IMR-90 (cell line): ENCODE data around the gene FSTL5. TPM values are rescaled to one million over a fixed set of nuclear protein-coding genes. Genes with fewer than 3 reads are reported as not detected.

Experiments
- ATAC-seq: fragments of 200-7000 bp; cut with Tn5 transposase; 2 replicates; pipeline ENCODE4 v1.9.1; 2020; ENCODE audit warnings: low read depth, mild to moderate bottlenecking, moderate library complexity
- BruUV-seq: library from RNA; stranded (reverse); fragments of 400-500 nt; replicated peaks from 2 replicates; lab custom pipeline; 2021; lab: Mats Ljungman, UMichigan
- CTCF ChIA-PET: fragments of 300-600 bp; formaldehyde crosslinking; extraction: SDS; loops from one replicate; lab custom pipeline; 2021; ENCODE audit warnings: antibody characterized with exemption; lab: Yijun Ruan, JAX
- POLR2A ChIA-PET: fragments of 300-600 bp; sonication (Branson Sonifier 250); formaldehyde crosslinking; loops from one replicate; lab custom pipeline; 2022; ENCODE audit warnings: antibody characterized with exemption; ENCODE audit not compliant: unreplicated experiment; lab: Charles Lee
- DNase-seq: peaks from one replicate; pipeline ENCODE4 v3.0.0; 2013
- H2AFZ ChIP-seq: replicated peaks from 2 replicates; pipeline ENCODE3; 2013; ENCODE audit warnings: low read length, mild to moderate bottlenecking; ENCODE audit not compliant: poor library complexity
- H2AK5ac ChIP-seq: 2 replicates; pipeline ENCODE4 v1.6.1; 2013; ENCODE audit warnings: low read depth, low read length, inconsistent platforms
- H2AK9ac ChIP-seq: replicated peaks from 2 replicates; pipeline ENCODE3; 2013; ENCODE audit warnings: mild to moderate bottlenecking, low read depth, low read length, moderate library complexity; ENCODE audit not compliant: poor library complexity
- H2BK120ac ChIP-seq: 2 replicates; pipeline ENCODE4 v1.6.1; 2013; ENCODE audit warnings: low read depth, low read length, inconsistent platforms
- H2BK15ac ChIP-seq: 3 replicates; pipeline ENCODE4 v1.6.1; 2013; ENCODE audit warnings: low read depth, low read length, inconsistent platforms
- H2BK20ac ChIP-seq: 2 replicates; pipeline ENCODE4 v1.6.1; 2013; ENCODE audit warnings: low read depth, mild to moderate bottlenecking, inconsistent platforms, low read length, moderate library complexity
- H2BK5ac ChIP-seq: 2 replicates; pipeline ENCODE4 v1.6.1; 2013; ENCODE audit warnings: mild to moderate bottlenecking, low read depth, low read length, inconsistent platforms; ENCODE audit not compliant: poor library complexity, severe bottlenecking
- H3K14ac ChIP-seq: replicated peaks from 2 replicates; pipeline ENCODE4 v1.6.1; 2013; ENCODE audit warnings: low read depth, low read length, inconsistent platforms
- H3K18ac ChIP-seq: 2 replicates; pipeline ENCODE4 v1.6.1; 2013; ENCODE audit warnings: low read depth, low read length, control low read depth
- H3K23ac ChIP-seq: 2 replicates; pipeline ENCODE4 v1.6.1; 2013; ENCODE audit warnings: low read depth, low read length, inconsistent platforms
- H3K27ac ChIP-seq: 2 replicates; pipeline ENCODE4 v1.5.1; 2013; ENCODE audit warnings: mild to moderate bottlenecking, control low read depth, low read length; ENCODE audit not compliant: insufficient read depth
- H3K27me3 ChIP-seq: 2 replicates; pipeline ENCODE4 v1.6.1; 2013; ENCODE audit warnings: low read length; ENCODE audit not compliant: control insufficient read depth, insufficient read depth
- H3K36me3 ChIP-seq: 2 replicates; pipeline ENCODE4 v1.6.1; 2013; ENCODE audit warnings: low read length, mixed read lengths; ENCODE audit not compliant: control insufficient read depth, insufficient read depth
- H3K4ac ChIP-seq: 2 replicates; pipeline ENCODE4 v1.6.1; 2013; ENCODE audit warnings: low read depth, low read length, inconsistent platforms
- H3K4me1 ChIP-seq: 2 replicates; pipeline ENCODE4 v1.6.1; 2013; ENCODE audit warnings: low read length, mixed read lengths; ENCODE audit not compliant: control insufficient read depth, insufficient read depth
- H3K4me2 ChIP-seq: 2 replicates; pipeline ENCODE4 v1.6.1; 2013; ENCODE audit warnings: low read depth, mild to moderate bottlenecking, control low read depth, low read length, moderate library complexity
- H3K4me3 ChIP-seq: 2 replicates; pipeline ENCODE4 v1.5.1; 2013; ENCODE audit warnings: low read depth, mild to moderate bottlenecking, control low read depth, low read length, moderate library complexity; ENCODE audit not compliant: insufficient read depth
- H3K56ac ChIP-seq: 2 replicates; pipeline ENCODE4 v1.6.1; 2013; ENCODE audit warnings: low read length, inconsistent platforms; ENCODE audit not compliant: insufficient read depth; ENCODE audit errors: extremely low read depth
- H3K79me1 ChIP-seq, 2 experiments: 2 replicates each; pipeline ENCODE4 v1.6.1; 2013; ENCODE audit warnings: low read length in 2 of 2, inconsistent platforms in 1 of 2, low read depth in 1 of 2
- H3K9ac ChIP-seq: 2 replicates; pipeline ENCODE4 v1.6.1; 2013; ENCODE audit warnings: low read depth, low read length, control low read depth
- H3K9me1 ChIP-seq: 2 replicates; pipeline ENCODE4 v1.6.1; 2013; ENCODE audit warnings: low read length, inconsistent platforms; ENCODE audit not compliant: insufficient read depth
- H3K9me3 ChIP-seq: 2 replicates; pipeline ENCODE4 v1.6.1; 2013; ENCODE audit warnings: low read length; ENCODE audit not compliant: control insufficient read depth, insufficient read depth
- H4K20me1 ChIP-seq: 2 replicates; pipeline ENCODE4 v1.6.1; 2013; ENCODE audit warnings: low read length, inconsistent platforms; ENCODE audit not compliant: insufficient read depth
- H4K5ac ChIP-seq: 2 replicates; pipeline ENCODE4 v1.6.1; 2013; ENCODE audit warnings: mild to moderate bottlenecking, low read depth, low read length, control low read depth
- H4K8ac ChIP-seq, 2 experiments: 2 replicates each; pipeline ENCODE4 v1.6.1; 2013; ENCODE audit warnings: low read depth in 2 of 2, low read length in 2 of 2, control low read depth in 1 of 2, inconsistent platforms in 1 of 2
- H4K91ac ChIP-seq: 2 replicates; pipeline ENCODE4 v1.6.1; 2013; ENCODE audit warnings: low read depth, low read length, inconsistent platforms; ENCODE audit not compliant: insufficient read depth
- BHLHE40 ChIP-seq: fragments of 150-350 bp; IDR thresholded peaks from 2 replicates; pipeline ENCODE4 v1.6.1; 2016; ENCODE audit warnings: mild to moderate bottlenecking, low read depth, low read length
- CEBPB ChIP-seq: IDR thresholded peaks from 2 replicates; pipeline ENCODE4 v1.6.1; 2012; ENCODE audit warnings: low read depth, low read length, improper control_type of control experiment
- CHD1 ChIP-seq: IDR thresholded peaks from 2 replicates; pipeline ENCODE4 v1.6.1; 2012; ENCODE audit warnings: low read depth, low read length, improper control_type of control experiment
- ELK1 ChIP-seq: fragments of 150-350 bp; IDR thresholded peaks from 2 replicates; pipeline ENCODE4 v1.6.1; 2016; ENCODE audit warnings: low read depth, mild to moderate bottlenecking, low read length, moderate library complexity, borderline replicate concordance
- FOS ChIP-seq: fragments of 150-350 bp; IDR thresholded peaks from 2 replicates; pipeline ENCODE4 v1.6.1; 2016; ENCODE audit warnings: low read depth, low read length
- MAFK ChIP-seq: IDR thresholded peaks from 2 replicates; pipeline ENCODE4 v1.6.1; 2012; ENCODE audit warnings: low read depth, low read length, improper control_type of control experiment
- MAZ ChIP-seq: IDR thresholded peaks from 2 replicates; pipeline ENCODE4 v1.6.1; 2012; ENCODE audit warnings: low read depth, mild to moderate bottlenecking, low read length, improper control_type of control experiment, moderate library complexity, borderline replicate concordance
- MXI1 ChIP-seq: IDR thresholded peaks from 2 replicates; pipeline ENCODE4 v1.6.1; 2012; ENCODE audit warnings: low read depth, mild to moderate bottlenecking, low read length, moderate library complexity, borderline replicate concordance
- NFE2L2 ChIP-seq: fragments of 150-350 bp; IDR thresholded peaks from 2 replicates; pipeline ENCODE4 v1.6.1; 2016; ENCODE audit warnings: low read depth, mild to moderate bottlenecking, low read length
- POLR2A ChIP-seq: IDR thresholded peaks from 2 replicates; pipeline ENCODE4 v1.6.1; 2012; ENCODE audit warnings: mild to moderate bottlenecking, low read depth, low read length
- RAD21 ChIP-seq: IDR thresholded peaks from 2 replicates; pipeline ENCODE4 v1.6.1; 2012; ENCODE audit warnings: low read length, improper control_type of control experiment
- RCOR1 ChIP-seq: IDR thresholded peaks from 2 replicates; pipeline ENCODE4 v1.6.1; 2012; ENCODE audit warnings: mild to moderate bottlenecking, low read length, improper control_type of control experiment; ENCODE audit not compliant: insufficient replicate concordance
- RFX5 ChIP-seq: IDR thresholded peaks from 2 replicates; pipeline ENCODE4 v1.8.0; 2012; ENCODE audit warnings: low read depth, mild to moderate bottlenecking, low read length, moderate library complexity
- SMC3 ChIP-seq: fragments of 150-350 bp; IDR thresholded peaks from 2 replicates; pipeline ENCODE4 v1.6.1; 2016; ENCODE audit warnings: low read depth, mild to moderate bottlenecking, antibody characterized with exemption, low read length, moderate library complexity
- WGBS, 2 experiments: methylation state at CpG; one replicate each; pipeline versions ENCODE4 v1.1.5 to v1.1.7; 2013; ENCODE audit warnings: missing lambda C conversion rate in 2 of 2; ENCODE audit not compliant: insufficient read length in 1 of 2; ENCODE audit errors: extremely low coverage in 2 of 2; 5-methylcytosine and 5-hydroxymethylcytosine counted together
- dilution Hi-C: fragments of 300-500 bp; cut with HindIII; formaldehyde crosslinking; loops from one replicate; pipeline ENCODE4 v1.14.3; 2018; ENCODE audit warnings: low sequenced_read_pairs; ENCODE audit not compliant: unreplicated experiment
- in situ Hi-C: fragments of 300-500 bp; cut with MboI; formaldehyde crosslinking; loops from 3 replicates; pipeline ENCODE4 v1.14.3; 2019; ENCODE audit warnings: low sequenced_read_pairs, inconsistent platforms, mixed read lengths
- intact Hi-C: fragments of 100-400 bp; cut with micrococcal nuclease; formaldehyde crosslinking; loops from 2 replicates; pipeline ENCODE4 v1.10.0; 2022
- polyA plus RNA-seq, 3 experiments: library from polyadenylated mRNA; depleted of rRNA; stranded (reverse); fragments of >200 nt; gene quantifications; 2 replicates each; pipeline ENCODE4 v1.2.3, GENCODE V29; 2012; ENCODE audit warnings: low replicate concordance in 1 of 3
- total RNA-seq: library from RNA; depleted of rRNA; stranded (reverse); fragments of >200 nt; gene quantifications from 2 replicates; pipeline ENCODE4 v1.2.3, GENCODE V29; 2012
- TF ChIP-seq, protein P1 (sequence below): conservative IDR thresholded peaks from 2 replicates; pipeline ENCODE4 v1.5.1; 2012; ENCODE audit warnings: mild to moderate bottlenecking, low read depth, low read length, improper control_type of control experiment
- TF ChIP-seq, protein P2 (sequence below): fragments of 150-350 bp; IDR thresholded peaks from 2 replicates; pipeline ENCODE4 v1.6.1; 2017; ENCODE audit warnings: mild to moderate bottlenecking, antibody characterized with exemption, low read length, low read depth

The FSTL5 gene
- total and polyA plus RNA-seq, 2 of the 4 experiments (the other 2 are of a cell fraction), result under 0.01 TPM; not detected in 1

DNA sequence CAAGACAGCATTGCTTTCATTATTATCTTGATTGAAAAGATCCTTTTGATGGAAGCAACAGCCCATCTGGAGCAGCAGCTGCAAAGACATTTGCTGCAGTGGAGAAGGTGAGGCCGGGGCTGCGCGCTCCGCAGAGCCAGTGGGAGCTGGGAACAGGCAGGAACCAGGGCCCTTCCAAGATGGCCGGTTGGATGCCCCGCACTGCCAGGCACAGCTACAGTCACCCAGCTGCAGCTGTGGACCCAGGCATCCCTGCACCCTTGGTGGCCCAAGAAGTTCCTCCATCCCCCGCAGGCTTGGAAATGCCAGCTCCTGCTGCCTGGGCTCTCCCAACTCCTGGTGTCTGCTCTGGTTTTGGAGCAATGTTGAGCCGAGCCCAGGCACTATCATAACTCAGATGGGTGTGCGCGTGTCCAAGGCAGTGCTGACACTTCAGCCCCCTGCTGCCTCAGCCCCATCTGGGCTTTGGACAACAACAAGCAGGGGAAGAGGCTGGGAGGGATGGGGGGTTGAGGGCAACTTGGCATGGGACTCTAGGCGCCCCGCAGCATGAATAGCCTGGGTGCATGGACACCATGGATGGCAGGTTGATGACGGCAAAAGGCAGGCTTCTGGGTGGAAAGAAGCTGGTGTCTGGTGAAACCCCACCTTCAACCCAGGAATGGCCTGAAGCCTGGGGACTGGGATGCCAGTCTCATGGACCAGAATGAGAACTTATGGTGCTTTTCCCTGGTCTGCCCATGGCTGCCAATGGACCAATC is 371.8 kb downstream of the FSTL5 start:
- no peak overlapping the region for H2AFZ ChIP-seq
- no peaks in the 10 kb centered on the region for H3K27me3 ChIP-seq
- no peak overlapping the region for H3K4me2 ChIP-seq
- H3K9ac ChIP-seq, result no peak overlapping the region
- H3K4me3 ChIP-seq, result no peak overlapping the region
- H4K91ac ChIP-seq, result no peak overlapping the region
- no peak overlapping the region for H2BK15ac ChIP-seq
- ChIA-PET POLR2A (no interaction called here), CTCF (no interaction called here)
- dilution Hi-C loops, result no loop called here
- no peak for ATAC-seq
- H2BK20ac ChIP-seq, result no peak overlapping the region
- no peak overlapping the region for H4K8ac ChIP-seq
- peaks cover 8% of the 10 kb centered on the region for H3K9me3 ChIP-seq
- H3K23ac ChIP-seq, result no peak overlapping the region
- no peak overlapping the region for H3K18ac ChIP-seq
- 88% methylated on average over 4 of the region's 13 CpGs; no CpG with 5 or more reads in 1 of the 2 experiments for WGBS, 2 experiments
- intact Hi-C loops, result no loop called here
- H2BK5ac ChIP-seq, result no peak overlapping the region
- H3K4ac ChIP-seq, result no peak overlapping the region
- H2AK5ac ChIP-seq, result no peak overlapping the region
- in situ Hi-C loops, result no loop called here
- no peaks in the 10 kb centered on the region for H4K20me1 ChIP-seq
- H2AK9ac ChIP-seq, result no peak overlapping the region
- H3K56ac ChIP-seq, result no peak overlapping the region
- H3K9me1 ChIP-seq, result no peaks in the 10 kb centered on the region
- no peak overlapping the region for H4K5ac ChIP-seq
- no peak for DNase-seq
- H3K36me3 ChIP-seq, result no peaks in the 10 kb centered on the region
- H3K14ac ChIP-seq, result no peak overlapping the region
- H3K27ac ChIP-seq, result no peak overlapping the region
- H2BK120ac ChIP-seq, result no peak overlapping the region
- TF ChIP-seq SMC3, result no peak
- no peak for TF ChIP-seq BHLHE40
- TF ChIP-seq, protein P1, sequence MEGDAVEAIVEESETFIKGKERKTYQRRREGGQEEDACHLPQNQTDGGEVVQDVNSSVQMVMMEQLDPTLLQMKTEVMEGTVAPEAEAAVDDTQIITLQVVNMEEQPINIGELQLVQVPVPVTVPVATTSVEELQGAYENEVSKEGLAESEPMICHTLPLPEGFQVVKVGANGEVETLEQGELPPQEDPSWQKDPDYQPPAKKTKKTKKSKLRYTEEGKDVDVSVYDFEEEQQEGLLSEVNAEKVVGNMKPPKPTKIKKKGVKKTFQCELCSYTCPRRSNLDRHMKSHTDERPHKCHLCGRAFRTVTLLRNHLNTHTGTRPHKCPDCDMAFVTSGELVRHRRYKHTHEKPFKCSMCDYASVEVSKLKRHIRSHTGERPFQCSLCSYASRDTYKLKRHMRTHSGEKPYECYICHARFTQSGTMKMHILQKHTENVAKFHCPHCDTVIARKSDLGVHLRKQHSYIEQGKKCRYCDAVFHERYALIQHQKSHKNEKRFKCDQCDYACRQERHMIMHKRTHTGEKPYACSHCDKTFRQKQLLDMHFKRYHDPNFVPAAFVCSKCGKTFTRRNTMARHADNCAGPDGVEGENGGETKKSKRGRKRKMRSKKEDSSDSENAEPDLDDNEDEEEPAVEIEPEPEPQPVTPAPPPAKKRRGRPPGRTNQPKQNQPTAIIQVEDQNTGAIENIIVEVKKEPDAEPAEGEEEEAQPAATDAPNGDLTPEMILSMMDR, result no peak
- no peak for TF ChIP-seq CHD1
- TF ChIP-seq, protein P2, sequence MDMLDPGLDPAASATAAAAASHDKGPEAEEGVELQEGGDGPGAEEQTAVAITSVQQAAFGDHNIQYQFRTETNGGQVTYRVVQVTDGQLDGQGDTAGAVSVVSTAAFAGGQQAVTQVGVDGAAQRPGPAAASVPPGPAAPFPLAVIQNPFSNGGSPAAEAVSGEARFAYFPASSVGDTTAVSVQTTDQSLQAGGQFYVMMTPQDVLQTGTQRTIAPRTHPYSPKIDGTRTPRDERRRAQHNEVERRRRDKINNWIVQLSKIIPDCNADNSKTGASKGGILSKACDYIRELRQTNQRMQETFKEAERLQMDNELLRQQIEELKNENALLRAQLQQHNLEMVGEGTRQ, result no peak
- no peak for TF ChIP-seq MAZ
- no peak for TF ChIP-seq RAD21
- TF ChIP-seq MXI1, result no peak
- TF ChIP-seq ELK1, result no peak
- TF ChIP-seq RCOR1, result no peak
- TF ChIP-seq POLR2A, result no peak
- no peak for TF ChIP-seq CEBPB
- TF ChIP-seq NFE2L2, result no peak
- no peak for TF ChIP-seq MAFK
- no peak for TF ChIP-seq RFX5
- TF ChIP-seq FOS, result no peak
- H3K79me1 ChIP-seq, result no peaks in the 10 kb centered on the region
- BruUV-seq, result no TSS peak
- H3K4me1 ChIP-seq, result no peaks in the 10 kb centered on the region
